ENCODE data around the gene RNASE11.
"Not testable (repeated sequence)": the region's sequence is repeated elsewhere in the genome, so short reads cannot be mapped to it uniquely, and the experiment has no call there.

Gene RNASE11

GRCh38 chr14:20613094-20614037 lies 25.6 kb upstream of the RNASE11 start:
- peak; percentile 98 for DNase-seq

GRCh38 chr14:20612403-20612802 lies 24.6 kb upstream of the RNASE11 start:
- DNase-seq = no peak

GRCh38 chr14:20611277-20611676 lies 23.5 kb upstream of the RNASE11 start:
- DNase-seq = no peak

- DNase-seq = peak; percentile 65
Observed at GRCh38 chr14:20610002-20610765, 22.4 kb upstream of the RNASE11 start.

- peak; percentile 76 for DNase-seq
Observed at GRCh38 chr14:20609215-20610001, 21.6 kb upstream of the RNASE11 start.

- no peak for DNase-seq
Observed at GRCh38 chr14:20608383-20609110, 20.7 kb upstream of the RNASE11 start.

- DNase-seq = no peak
Observed at GRCh38 chr14:20607617-20608016, 19.8 kb upstream of the RNASE11 start.

GRCh38 chr14:20606902-20607242 lies 19.1 kb upstream of the RNASE11 start:
- no peak for DNase-seq

- DNase-seq = no peak
Observed at GRCh38 chr14:20606190-20606901, 18.5 kb upstream of the RNASE11 start.

- no peak for DNase-seq
Observed at GRCh38 chr14:20603813-20604690, 16.3 kb upstream of the RNASE11 start.

GRCh38 chr14:20602583-20602982 lies 14.8 kb upstream of the RNASE11 start:
- no peak for DNase-seq

- no peak for DNase-seq
Observed at GRCh38 chr14:20601522-20601921, 13.7 kb upstream of the RNASE11 start.

- DNase-seq = no peak
Observed at GRCh38 chr14:20597108-20597507, 9.3 kb upstream of the RNASE11 start.

GRCh38 chr14:20595726-20596125 lies 7.9 kb upstream of the RNASE11 start:
- not testable (repeated sequence) for DNase-seq

- DNase-seq = no peak
Observed at GRCh38 chr14:20592574-20592973, 4.8 kb upstream of the RNASE11 start.

GRCh38 chr14:20591235-20591634 lies 3.4 kb upstream of the RNASE11 start, which contains the start of gene RNASE12:
Gene RNASE12, minus strand, starts transcription at chr14:20591376. Its CDS starts 653 bp downstream, at chr14:20590723.
- no peak for DNase-seq

- DNase-seq = no peak
Observed at GRCh38 chr14:20583908-20584307, 3.9 kb downstream of the RNASE11 start.

GRCh38 chr14:20583142-20583541 lies 4.7 kb downstream of the RNASE11 start:
- no peak for DNase-seq

- no peak for DNase-seq
Observed at GRCh38 chr14:20580242-20580641, 7.6 kb downstream of the RNASE11 start.

GRCh38 chr14:20578784-20579502 lies 8.9 kb downstream of the RNASE11 start:
- no peak for DNase-seq
